ENCODE measurements around the gene SYNE1.

The SYNE1 gene

DNA sequence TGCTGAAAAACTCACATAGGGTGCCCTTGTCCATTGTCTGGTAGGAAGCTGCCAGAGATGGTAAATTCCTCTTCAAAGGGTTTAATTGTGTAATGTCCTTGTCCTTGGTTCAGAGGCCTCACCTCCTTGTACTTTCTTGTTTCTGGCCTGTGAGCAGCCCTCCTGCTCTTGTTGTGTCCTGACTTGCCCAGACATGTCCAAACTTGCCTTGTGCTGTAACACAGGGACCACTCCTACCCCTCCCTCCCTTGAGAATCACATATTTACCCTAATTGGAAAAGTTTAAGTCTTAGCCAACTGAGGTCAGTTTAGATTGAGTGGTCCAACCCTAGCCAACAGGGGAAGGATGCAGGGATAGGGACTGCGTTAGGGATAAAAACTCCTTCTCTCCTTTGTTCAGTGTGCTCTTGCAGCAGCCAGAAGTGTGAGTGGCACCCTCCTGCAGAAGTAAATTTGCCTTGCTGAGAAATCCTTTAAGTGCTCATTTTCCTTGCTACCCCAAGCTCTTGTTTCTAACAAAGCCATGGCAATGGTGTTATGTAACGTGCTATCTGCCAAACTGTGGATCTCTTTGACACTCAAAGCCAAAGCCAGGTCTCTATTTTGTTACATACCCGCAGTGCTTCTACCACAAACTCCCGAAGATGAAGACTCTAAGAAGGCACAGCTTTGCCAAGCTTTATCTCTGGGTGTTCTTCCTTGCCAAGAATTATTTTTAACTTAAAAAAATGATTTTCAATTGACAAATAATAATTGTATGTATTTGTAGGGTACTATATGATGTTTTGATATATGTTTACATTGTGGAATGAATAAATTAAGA is 415.1 kb downstream of the SYNE1 start:
- no peak for DNase-seq

DNA sequence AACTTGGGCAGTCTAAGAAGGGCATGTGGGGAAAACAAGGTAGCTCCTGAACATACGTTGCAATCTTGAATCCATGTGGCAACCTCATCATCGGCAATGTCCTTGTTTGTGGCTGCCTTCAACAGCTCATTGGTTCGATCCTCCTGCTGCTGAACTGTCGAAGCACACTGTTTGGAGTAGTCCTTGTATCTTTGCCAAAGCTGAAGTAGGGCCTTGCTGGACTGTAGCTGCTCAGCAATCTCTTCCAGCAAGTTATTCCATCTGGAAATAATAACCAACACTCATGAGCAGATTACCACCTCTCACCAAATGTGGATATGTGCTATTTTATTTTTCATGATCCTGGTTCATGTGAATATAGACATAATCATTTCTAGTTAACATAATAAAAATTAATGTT is 416.4 kb downstream of the SYNE1 start:
- no peak for DNase-seq

DNA sequence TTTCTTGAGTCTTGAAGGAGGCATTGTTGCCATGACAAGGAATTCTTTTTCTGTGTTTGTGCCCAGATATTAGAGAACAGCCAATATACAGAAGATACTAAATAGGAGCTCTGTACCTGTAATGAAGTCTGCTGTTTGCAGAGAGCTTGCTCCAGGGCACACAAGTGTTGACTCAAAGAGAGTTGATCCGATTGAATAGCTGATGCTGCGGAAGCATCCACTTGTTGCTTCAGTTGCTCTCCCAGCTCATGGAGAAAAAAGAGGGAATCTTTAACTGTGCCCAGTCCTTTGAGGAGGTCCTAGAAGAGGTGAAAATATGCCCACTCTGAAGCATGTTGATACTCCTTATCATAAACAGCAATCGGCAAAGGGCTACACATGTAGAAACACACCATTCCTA is 418.3 kb downstream of the SYNE1 start:
- no peak for DNase-seq

DNA sequence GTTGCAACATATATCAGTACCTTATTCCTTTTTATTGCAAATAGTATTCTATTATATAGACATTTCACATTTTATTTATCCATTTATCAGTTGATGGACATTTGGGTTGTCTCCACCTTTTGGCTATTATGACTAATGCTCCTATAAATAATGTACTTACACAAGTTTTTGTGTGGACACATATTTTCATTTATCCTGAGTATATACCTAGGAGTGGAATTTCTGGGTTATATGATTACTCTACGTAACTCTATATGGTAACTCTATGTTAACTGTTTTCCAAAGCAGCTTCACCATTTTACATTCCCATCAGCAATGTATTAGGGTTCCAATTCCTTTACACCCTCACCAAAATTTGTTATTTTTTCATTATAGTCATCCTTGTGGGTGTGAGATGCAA is 424.7 kb downstream of the SYNE1 start:
- DNase-seq = no peak

DNA sequence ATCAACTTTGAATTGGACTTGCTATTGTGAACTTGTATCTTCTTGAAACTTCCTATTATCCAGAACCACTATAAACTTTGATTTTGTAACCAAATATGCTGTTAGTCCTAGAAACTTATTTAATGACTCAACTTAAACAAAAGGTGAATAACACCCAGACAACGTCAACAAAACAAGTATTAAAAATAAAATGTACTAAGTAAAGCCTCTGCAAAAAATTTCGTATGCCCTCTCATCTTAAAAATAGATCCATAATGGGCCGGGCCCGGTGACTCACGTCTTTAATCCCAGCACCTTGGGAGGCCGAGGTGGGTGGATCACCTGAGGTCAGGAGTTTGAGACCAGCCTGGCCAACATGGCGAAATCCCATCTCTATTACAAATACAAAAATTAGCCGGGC is 428.0 kb downstream of the SYNE1 start:
- DNase-seq = no peak

DNA sequence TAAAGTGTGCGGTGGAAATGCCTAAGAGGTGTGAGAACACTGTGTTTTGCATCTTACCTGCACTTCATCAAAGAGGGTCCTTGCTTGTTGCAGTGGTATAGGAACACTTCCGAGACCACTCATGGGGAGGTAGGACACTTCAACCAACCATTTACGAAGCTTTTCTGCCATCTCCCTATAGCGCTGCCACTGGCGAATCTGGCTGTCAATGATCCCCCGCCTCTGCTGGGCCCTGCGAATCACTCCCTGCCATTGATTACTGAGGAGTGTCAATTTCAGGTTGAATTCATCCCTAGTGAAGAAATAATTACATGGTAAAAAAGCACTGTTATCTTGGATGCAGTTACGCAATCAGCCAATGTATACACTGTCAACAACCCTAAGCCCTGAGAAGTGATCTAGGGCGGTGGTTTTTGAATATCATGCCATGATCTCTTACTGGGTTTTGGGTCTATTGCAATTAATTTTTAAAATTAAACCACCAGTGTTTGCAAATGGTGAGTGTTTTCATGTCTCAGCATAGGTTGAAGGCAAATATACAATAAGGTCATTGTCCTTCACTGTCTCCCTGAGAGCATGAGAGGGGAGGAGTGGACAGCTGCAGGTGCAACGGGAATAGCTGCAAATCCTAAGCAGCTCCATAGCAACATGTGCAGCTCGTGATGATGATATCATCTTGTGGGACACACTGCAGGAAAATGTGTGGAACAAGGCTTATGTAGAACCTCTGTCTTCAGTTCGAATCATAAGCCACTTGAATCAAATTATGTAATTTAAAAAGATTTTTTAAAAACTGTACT is 429.0 kb downstream of the SYNE1 start:
- no peak for DNase-seq

DNA sequence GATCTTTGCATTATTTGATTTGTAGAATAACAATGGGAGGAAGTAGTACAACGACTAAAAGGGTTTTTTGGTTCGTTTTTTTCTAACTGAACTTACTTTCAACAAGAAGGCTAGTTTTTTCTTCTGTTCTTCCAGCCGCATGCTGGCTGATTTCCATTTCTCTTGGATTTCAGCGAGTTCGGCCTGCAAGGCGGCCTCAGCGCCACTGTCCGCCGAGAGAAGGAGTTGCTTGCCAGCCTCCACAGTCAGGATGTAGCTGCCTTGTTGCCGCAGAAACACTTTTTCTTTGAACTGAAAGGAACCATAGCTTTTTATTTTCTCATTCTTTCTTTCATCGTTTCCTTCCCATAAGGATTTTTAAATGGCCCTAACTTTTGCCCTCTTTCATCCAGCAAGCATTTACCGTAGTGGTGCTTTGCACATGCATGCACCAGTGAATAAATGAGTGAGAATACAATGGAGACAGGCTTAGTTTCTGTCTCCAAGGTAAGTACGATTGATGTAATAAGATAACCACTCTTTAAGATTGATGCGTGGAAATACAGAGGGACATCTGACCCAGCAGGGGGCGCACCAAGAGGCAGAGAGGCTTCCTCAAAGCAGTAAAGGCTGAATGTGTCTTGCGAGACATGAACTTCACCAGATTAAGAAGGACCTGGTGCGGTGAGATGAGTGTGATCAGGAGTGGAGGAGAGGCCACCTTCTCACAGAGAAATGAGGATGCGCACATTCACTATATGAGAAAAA is 430.9 kb downstream of the SYNE1 start:
- DNase-seq = no peak

DNA sequence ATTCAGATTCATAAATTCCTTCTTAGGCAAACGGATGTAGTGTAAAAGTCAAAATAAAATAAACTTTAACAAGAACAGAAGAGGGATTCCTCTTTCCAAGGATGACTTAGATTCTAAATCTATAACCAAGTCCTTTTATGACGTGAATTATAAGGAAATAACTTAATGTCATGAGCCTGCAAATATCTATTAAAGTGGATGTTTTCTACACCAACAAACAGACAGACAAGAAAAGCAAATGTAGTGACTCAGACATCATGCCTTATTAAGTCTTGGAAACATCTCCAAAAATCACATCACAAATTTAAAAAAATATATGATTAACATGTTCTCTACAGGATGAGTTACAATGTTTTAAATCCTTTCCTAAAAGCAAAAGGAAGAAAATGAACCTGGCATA is 432.6 kb downstream of the SYNE1 start:
- DNase-seq = no peak

DNA sequence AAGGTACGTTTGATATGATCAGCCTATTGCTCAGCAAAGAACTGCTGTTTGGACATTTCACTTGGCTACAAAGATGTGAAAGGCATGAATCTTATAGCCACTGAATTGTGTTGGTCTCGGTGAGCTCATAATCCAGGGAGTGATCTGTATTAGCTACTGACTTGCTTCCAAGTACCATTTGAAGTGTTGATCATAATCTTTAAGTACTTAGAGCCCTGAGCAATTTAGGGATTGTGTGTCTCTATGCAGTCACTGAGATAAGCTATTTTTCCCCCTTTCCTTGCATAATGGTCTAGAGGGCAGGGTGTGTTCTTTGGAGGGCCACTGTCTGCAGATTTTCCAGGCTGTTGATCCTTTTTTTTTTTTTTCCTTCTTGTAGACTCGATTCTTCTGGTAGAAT is 436.0 kb downstream of the SYNE1 start:
- no peak for DNase-seq

DNA sequence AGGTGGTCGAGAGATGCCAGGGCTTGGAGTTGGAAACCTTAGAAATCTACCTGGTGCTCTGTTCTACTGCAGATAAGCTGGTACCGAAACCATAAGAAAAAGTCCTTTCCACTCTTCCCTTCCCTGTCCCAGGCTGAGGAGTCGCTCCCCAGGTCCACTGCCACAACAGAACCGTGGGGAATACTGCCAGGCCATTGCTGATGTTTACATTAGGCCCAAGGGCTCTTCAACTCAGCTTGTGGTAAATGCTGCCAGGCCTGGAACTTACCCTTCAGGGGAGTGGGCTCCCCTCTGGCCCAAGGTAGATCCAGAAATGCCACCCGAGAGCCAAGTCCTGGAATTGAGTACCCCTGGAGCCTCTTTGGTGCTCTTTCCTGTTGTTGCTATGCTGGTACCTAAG is 441.3 kb downstream of the SYNE1 start:
- no peak for DNase-seq

DNA sequence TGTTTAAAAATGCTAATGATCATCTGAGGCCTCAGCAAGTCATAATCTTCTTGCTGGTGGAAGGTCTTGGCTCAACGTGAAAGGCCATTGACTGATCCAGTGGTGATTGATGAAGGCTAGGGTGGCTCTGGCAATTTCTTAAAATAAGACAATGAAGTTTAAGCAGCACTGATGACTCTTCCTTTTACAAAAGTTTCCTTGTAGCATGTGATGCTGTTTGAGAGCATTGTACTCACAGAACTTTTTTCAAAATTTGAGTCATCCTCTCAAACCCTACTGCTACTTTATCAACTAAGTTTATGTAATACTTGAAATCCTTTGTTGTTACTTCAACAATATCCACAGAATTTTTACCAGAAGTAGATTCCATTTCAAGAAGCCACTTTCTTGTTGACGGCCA is 447.4 kb downstream of the SYNE1 start:
- no peak for DNase-seq

DNA sequence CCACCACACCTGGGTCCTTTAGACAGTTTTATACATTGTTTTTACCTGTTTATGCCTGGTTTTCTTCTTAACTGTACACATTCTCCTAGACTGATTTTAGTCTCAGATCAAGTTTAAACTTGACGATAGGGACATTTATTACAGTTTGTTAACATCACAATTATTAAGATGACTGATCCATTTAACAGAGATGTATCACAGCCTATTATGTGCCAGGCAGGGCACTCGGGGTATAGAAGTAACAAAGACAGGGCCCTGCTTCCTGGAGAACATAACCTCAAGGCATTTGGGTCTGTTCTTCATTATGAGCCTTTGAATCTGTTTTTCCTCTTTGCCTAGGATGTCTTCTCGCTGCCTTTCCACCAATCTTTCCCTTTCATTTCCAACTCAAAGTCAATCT is 449.2 kb downstream of the SYNE1 start:
- DNase-seq = no peak

DNA sequence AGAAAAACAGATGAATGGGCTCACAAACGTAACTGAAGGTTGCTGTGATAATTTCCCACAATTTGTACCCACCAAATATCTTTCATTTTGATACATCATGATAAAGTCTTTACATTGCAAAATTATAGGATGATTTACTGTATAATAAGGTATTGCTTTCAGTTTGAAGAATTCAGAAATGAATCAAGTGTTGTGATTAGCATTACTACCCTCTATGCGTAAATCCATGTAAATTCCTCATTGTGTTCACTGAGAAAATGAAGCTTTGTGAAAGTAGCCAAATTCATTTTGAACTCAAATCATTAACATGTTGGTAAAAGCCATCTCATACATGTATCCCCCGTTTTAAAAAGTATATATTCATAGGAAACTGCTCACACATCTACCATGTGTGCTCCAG is 450.3 kb downstream of the SYNE1 start:
- no peak for DNase-seq

DNA sequence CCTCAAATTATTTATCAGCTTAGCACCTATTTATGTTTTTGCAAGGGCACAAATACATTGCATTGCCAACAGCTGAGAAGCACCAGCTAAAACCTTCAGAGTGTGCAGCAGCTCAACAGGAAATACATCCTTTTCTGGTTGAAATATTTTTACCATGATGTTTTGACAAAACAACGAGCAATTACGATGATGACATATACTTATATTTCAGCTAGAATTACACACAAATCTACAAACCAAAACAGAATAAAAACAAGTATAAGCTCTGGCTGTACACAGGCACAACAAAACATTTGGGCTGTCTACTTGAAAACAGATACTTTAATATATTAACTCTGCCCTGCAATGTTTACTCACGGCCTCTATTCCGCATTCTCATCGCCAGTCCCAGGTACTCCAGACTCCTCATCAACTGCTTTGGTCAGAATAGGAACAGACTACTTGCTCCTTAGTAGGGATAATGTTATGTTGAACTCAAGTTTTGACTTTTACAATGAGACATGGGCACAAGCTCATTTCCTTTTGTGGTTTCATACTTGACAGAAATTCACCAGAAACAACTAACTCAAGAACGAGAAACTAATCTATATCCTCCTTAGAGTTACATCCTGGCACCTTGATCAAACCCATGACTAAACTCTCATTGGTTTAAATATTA is 452.1 kb downstream of the SYNE1 start:
- DNase-seq = no peak

DNA sequence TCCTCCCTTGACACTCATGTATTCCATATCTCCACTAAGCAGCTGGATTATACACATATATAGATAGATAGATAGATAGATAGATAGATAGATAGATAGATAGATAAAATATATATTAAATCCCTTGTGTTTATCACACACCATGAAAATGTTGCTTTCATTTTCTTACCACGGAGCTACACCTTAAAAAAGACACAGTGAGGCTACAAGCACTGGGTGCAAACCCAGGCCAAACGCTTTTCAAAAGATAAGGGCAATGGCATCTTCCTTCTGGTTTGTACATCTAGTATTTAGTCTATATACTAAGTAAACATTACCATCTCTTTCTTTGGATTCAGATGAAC is 452.6 kb downstream of the SYNE1 start:
- DNase-seq = no peak

DNA sequence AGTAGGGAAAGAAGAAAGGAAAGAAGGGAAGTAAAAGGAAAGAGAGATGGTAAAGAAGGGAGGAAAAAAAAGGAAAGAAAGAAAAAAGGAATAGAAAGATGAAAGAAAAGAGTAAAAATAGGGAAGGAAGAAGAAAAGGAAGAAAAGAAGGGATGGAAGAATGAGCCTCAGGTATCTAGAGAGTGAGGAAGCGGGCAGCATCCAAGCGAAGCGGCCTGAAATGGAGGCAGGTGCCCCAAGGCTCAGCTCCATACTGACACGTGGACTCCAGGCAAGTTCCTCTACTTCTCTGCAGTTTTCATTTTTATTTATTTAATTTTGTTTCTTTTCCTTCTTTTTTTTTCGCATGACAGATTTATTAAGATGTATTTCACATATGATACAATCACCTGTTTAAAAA is 456.6 kb downstream of the SYNE1 start:
- DNase-seq = no peak

DNA sequence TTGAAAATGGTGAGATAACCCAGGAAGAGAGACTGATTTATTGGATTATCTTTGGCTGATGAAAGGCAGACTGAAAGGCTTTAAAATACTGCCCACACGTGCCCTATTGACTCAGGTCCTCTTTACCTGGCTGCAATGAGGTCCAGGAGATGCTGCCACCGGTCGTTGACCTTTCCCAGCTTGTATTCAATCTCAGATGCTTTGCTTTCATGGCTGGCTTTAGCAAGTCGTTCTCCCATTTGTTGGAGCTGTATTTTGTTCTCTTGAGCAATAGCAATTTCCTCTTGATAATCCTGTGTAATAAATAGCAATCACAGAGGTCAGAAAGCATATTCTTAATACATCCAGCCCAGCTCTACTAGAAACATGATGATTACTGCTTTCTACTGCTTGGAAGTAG is 460.9 kb downstream of the SYNE1 start:
- no peak for DNase-seq

DNA sequence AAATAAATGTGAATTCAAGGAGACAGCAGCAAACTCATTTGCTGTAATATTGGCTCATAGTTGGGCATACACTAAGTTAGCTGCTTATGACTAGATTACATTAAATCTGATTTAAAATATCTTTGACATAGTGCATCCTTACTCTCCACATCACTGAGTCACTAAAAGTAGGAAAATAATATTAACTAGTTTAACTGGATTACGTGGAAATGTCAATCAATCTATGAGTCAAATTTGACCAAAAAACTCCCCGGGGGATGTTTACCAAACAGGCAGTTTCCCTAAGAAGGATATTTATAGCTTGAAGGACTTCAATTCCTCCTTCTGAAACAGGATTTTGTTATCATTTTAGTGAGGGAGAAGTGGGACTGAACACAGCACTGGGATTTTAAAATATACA is 463.2 kb downstream of the SYNE1 start:
- no peak for DNase-seq

DNA sequence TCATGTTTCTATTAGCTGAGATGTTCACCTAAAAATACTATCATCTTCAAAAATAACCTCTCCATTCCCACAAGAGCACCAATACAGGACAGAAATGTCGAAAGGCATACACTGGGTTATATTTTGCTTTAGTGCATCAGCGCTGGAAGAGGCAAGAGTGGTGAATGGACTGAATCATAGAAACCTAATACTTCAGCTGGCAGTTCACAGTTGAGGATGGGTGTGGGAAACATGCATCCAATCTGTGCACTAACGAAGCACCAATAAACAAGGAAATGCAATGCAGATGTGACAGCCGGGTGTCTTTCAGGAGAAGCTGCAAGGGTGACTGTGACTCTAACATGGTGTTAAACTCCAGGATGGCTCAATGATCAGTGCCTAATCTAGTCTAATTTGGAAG is 463.8 kb downstream of the SYNE1 start:
- no peak for DNase-seq

DNA sequence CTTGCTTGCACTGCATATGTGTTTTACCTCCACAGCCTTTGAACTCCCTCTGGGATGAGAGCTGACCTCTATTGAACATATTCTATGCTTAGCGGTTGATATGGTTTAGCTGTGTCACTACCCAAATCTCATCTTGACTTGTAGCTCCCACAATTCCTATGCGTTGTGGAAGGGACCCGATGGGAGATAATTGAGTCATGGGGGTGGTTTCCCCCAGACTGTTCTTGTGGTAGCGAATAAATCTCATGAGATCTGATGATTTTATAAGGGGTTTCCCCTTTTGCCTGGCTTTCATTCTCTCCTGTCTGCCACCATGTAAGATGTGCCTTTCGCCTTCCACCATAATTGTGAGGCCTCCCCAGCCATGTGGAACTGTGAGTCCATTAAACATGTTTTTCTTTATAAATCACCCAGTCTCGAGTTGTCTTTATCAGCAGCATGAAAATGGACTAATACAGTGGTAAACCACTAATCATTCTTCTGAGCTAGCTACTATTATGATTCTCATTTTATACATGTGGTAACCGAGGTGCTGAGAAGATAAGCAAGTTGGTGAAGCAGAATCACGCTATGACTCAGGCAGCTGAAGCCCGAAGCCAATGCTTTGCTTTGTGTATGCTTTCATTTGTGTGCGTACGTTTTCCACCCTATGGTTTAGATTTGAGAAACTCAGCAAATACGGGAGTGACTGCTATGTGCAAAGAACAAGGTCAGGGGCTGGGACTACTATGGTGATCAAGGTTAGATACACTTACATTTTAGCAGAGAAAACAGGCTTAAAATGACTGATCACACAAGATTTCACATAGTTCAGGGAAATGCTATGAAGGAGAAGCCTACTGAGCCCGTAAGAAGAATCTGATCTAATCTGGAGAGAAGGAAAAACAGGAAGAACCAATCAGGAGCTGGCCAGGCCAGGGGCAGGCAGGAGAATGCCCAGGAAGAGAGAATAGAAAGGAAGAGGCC is 466.2 kb downstream of the SYNE1 start:
- no peak for DNase-seq

DNA sequence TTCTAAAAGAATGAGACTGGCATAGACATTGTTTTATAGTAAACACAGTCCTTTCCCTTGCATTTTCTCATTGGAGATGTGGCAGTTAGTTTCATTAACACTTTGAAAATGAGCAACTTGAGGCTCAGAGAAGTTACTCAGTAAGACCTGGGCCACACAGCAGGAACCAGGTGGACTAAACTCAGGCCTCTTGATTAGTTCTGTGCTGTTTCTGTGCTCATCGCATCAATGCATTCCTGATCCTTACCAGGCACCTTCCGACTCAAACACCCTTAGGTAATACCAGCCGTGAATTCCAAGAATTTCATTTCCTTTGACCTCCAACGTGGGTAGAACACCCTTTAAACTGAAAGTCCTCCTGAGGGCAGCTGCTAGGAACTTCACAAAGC is 466.9 kb downstream of the SYNE1 start:
- no peak for DNase-seq
